ENCODE data around the gene INPP5A.

- TF ChIP-seq CTCF (IDR thresholded peaks at IDR 0.05) (no peak), EP300 (IDR thresholded peaks at IDR 0.05; ENCODE audit: low read depth) (no peak)
Observed at GRCh38 chr10:132706701-132707100, 169.1 kb downstream of the INPP5A start.

Measured in transverse colon (tissue), 3 donors.